NCI-H1436 (cell line): ENCODE results near the gene PRSS12.
"Not testable (repeated sequence)": the region's sequence is repeated elsewhere in the genome, so short reads cannot be mapped to it uniquely, and the experiment has no call there.

Source experiments
- DNase-seq: peaks from one replicate; lab custom pipeline; 2025; lab: John Stamatoyannopoulos, UW

The PRSS12 gene

GRCh38 chr4:118278473-118279274 lies 74.1 kb downstream of the PRSS12 start:
- DNase-seq, result peak; percentile 96

DNA sequence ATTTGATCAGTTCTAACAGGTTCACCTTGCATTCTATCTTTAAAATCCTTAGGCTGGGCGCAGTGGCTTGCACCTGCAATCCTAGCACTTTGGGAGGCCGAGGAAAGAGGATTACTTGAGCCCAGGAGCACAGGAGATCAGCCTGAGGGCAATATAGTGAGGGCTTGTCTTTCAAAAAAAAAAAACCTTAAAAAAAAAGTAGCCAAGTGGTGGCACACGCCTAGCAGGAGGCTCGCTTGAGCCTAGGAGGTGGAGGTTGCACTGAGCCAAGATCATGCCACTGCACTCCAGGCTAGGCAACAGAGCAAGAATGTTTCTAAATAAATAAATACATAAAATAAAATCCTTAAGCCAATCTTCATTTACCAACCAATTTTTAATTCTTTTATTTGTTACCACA lies 75.6 kb downstream of the PRSS12 start:
- DNase-seq, result no peak

- no peak for DNase-seq
Measured at GRCh38 chr4:118276580-118276979, 76.2 kb downstream of the PRSS12 start.

GRCh38 chr4:118273642-118274041 lies 79.2 kb downstream of the PRSS12 start:
- DNase-seq, result no peak

DNA sequence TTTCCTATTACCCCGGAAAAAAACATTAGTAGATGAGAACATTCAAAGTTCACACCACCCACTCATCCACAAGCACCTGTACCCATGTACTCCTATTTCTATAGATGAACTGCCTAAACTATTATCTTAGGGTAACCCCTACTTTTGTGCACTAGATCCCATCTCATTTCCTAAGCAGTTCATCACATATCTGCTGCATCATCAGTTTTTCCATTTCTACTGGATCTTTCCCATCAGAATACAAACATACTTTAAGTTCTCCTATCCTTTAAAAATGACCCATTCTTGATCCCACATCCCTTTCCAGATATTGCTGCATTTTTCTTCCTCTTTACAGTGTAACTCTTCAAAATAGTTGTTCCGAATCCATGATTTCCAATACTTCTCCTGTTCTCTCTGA lies 81.0 kb downstream of the PRSS12 start:
- no peak for DNase-seq

- DNase-seq, result peak; percentile 35
Measured at GRCh38 chr4:118270492-118270891, 82.3 kb downstream of the PRSS12 start.

- DNase-seq, result no peak
Measured at GRCh38 chr4:118268780-118269179, 84.0 kb downstream of the PRSS12 start.

- DNase-seq, result not testable (repeated sequence)
Measured at GRCh38 chr4:118266145-118266496, 86.7 kb downstream of the PRSS12 start.

GRCh38 chr4:118265312-118266144 lies 87.3 kb downstream of the PRSS12 start:
- no peak for DNase-seq

DNA sequence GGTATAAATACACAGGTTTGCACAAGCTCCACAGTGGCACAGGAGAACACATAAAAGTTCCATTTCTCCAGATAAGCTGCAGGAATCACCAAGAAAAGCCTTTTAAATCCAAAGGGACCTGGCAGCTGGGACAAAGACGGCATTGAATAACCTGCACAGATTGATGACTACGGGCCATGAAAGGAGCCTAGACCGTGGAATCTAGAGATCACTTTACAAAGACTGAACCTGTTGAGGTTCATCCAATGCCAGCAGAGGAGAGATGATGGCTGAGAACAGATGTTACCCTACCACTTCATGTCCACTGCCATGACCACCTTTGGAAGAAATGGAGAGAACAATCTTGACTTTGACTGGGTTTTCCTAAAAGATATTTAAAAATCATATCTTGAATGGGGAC lies 88.7 kb downstream of the PRSS12 start:
- no peak for DNase-seq

GRCh38 chr4:118260309-118260708 lies 92.5 kb downstream of the PRSS12 start:
- DNase-seq, result no peak

DNA sequence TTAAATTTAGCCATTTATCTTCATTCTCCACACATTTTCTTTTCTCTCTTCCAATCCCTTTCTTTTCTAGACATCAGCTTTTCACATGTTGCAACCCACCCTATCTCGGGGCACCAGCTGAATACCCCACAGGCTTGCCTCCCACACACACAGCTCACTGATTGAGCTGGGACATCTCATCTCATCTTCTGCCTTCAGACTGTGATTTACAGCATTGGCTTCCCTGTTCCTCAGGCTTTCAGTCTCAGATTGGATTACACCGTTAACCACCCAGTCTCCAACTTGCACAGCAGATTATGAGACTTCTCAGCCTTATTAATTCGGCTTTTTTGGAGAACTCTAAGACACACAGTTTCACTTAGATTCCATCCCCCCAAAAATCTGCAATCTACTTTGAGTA lies 93.7 kb downstream of the PRSS12 start:
- no peak for DNase-seq

GRCh38 chr4:118254368-118254767 lies 98.4 kb downstream of the PRSS12 start:
- DNase-seq, result no peak

DNA sequence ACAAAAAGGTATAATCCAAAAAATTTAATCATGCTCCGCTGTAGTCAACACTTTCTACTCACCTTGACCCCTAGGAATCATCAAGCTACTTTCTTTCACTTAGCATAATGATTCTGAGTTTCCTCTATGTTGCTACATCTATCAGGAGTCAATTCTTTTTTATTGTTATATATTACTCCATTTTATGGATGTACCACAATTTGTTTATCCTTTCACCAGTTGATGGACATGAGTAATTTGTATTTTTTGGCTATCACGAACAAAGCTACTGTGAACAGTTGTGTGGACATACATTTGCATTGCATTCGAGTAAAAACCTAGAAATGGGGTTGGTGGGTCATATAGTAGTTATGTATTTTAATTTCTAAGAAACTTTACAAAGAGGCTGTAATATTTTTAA lies 102.9 kb downstream of the PRSS12 start:
- no peak for DNase-seq

DNA sequence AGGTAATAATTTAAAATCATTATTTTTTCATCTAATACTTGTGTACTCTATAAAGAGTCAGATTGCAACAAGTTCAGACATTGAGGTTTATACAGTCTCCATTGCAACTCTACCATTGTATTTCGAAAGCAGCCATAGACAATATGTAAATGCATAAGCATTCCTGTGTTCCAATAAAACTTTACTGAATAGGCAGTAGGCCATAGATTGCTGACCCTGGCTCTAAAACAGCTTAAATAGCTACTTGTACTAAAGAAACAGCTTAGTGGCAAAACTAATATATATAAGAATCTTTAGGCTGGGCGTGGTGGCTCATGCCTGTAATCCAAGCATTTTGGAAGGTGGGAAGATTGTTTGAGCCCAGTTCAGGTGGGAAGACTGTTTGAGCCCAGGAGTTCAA lies 115.3 kb downstream of the PRSS12 start:
- DNase-seq, result no peak

GRCh38 chr4:118235566-118236120 lies 117.2 kb downstream of the PRSS12 start:
- DNase-seq, result no peak
